Stomach (tissue), 9 donors: ENCODE results near the gene ATAD1. TPM values are rescaled to one million over a fixed set of nuclear protein-coding genes. Genes with fewer than 3 reads are reported as not detected.
"Not testable (repeated sequence)": the region's sequence is repeated elsewhere in the genome, so short reads cannot be mapped to it uniquely, and the experiment has no call there.

Experiments used
- DNase-seq, 2 donors: peaks; one replicate each; pipeline versions ENCODE4 v3.0.0 to v3.0.0-alpha.2; 2013 to 2019
- H3K27ac ChIP-seq, 5 donors: fragments of 200-600 bp in 4 of 5; sonication (generic) in 4 of 5; one replicate each; pipeline ENCODE4 v1.5.1; 2013 to 2019; ENCODE audit warnings: mild to moderate bottlenecking in 1 of 5, moderate library complexity in 1 of 5
- H3K27me3 ChIP-seq, 3 donors: fragments of 200-600 bp; sonication (generic); one replicate each; pipeline ENCODE4 v1.5.1; 2017 to 2019; ENCODE audit warnings: mixed run types in 1 of 3
- H3K36me3 ChIP-seq, 4 donors: fragments of 200-600 bp; sonication (generic); 1 replicate in 3 of 4; 2 replicates in 1 of 4; pipeline ENCODE4 v1.5.1; 2016 to 2019
- H3K4me1 ChIP-seq, 4 donors: fragments of 200-600 bp; sonication (generic); one replicate each; pipeline ENCODE4 v1.5.1; 2016 to 2019
- H3K4me3 ChIP-seq, 4 donors: fragments of 200-600 bp; sonication (generic) in 3 of 4; one replicate each; pipeline ENCODE4 v1.5.1; 2016 to 2019; ENCODE audit warnings: mild to moderate bottlenecking in 1 of 4
- H3K9me3 ChIP-seq, 4 donors: fragments of 200-600 bp; sonication (generic); one replicate each; pipeline ENCODE4 v1.5.1; 2016 to 2019
- EP300 ChIP-seq: sonication (generic); formaldehyde crosslinking; IDR thresholded peaks from one replicate; pipeline ENCODE4 v1.6.1; 2017; ENCODE audit warnings: antibody characterized with exemption
- POLR2A ChIP-seq, 4 donors: fragments of 450-650 bp; IDR thresholded peaks; one replicate each; pipeline ENCODE4 v1.6.1; 2016; ENCODE audit warnings: antibody characterized with exemption in 4 of 4, control low read depth in 2 of 4, mild to moderate bottlenecking in 1 of 4, moderate library complexity in 1 of 4
- POLR2AphosphoS5 ChIP-seq, 3 donors: sonication (generic); formaldehyde crosslinking; IDR thresholded peaks; one replicate each; pipeline ENCODE4 v1.6.1; 2016; ENCODE audit warnings: antibody characterized with exemption in 3 of 3
- WGBS, 5 donors: extraction: QIAGEN DNeasy Blood & Tissue Kit in 3 of 5; methylation state at CpG; one replicate each; pipeline versions ENCODE4 v1.1.5 to v1.1.7; 2013 to 2018; 5-methylcytosine and 5-hydroxymethylcytosine counted together
- intact Hi-C: fragments of 100-400 bp; cut with DNase I; formaldehyde crosslinking; loops from one replicate; pipeline ENCODE4 v1.15.1; 2023; ENCODE audit warnings: low total_unique reads
- polyA plus RNA-seq, 3 donors: library from polyadenylated mRNA; stranded (reverse); fragments of 200-250 nt; gene quantifications; one replicate each; pipeline ENCODE4 v1.2.3, GENCODE V29; 2013
- total RNA-seq, 5 donors: library from RNA; depleted of rRNA; stranded (reverse); fragments of >200 nt; gene quantifications; one replicate each; pipeline versions ENCODE4 v1.1.0 to v1.2.3, GENCODE V29; 2014 to 2016
- TF ChIP-seq, protein P1 (sequence below), 7 experiments: fragments of 450-650 bp in 4 of 7; fragments of 200-600 bp in 3 of 7; sonication (generic) in 3 of 7; IDR thresholded peaks; one replicate each; pipeline ENCODE4 v1.5.1; 2016 to 2019; ENCODE audit warnings: antibody characterized with exemption in 7 of 7, control low read depth in 2 of 7, mild to moderate bottlenecking in 1 of 7
- donor health status: healthy with polysubstance abuse.
- donor health status: Bipolar disorder and iron deficiency.
- donor health status: healthy.

The ATAD1 gene
- total and polyA plus RNA-seq, 8 donors = 7.0 to 61.7 (median 13.8) TPM

DNA sequence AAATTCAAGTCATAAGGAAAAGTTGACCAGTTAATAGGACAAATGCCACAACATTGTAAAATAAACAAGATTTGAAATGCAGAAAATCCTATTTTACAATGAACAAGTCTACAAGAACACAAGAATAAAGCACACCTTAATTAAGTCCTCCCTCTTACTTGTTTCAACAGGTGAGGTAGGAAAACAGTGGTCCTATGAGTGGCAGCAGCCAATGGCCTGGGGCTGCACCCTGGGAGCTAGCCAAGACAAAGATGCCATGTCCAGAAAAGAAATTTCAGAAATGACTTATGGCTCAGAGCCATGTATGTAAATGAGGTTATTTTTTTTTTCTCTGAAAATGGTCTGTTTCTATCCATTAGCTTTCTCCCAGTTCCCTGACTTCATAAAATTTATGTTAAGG lies 31.0 kb upstream of the ATAD1 start:
- no peaks in the 10 kb centered on the region for H3K36me3 ChIP-seq
- H3K9me3 ChIP-seq = no peaks in the 10 kb centered on the region
- no peak overlapping the region for H3K4me3 ChIP-seq
- TF ChIP-seq POLR2AphosphoS5 (IDR thresholded peaks at IDR 0.05) (no peak), POLR2A (IDR thresholded peaks at IDR 0.05) (no peak), EP300 (no peak)
- TF ChIP-seq, protein P1, sequence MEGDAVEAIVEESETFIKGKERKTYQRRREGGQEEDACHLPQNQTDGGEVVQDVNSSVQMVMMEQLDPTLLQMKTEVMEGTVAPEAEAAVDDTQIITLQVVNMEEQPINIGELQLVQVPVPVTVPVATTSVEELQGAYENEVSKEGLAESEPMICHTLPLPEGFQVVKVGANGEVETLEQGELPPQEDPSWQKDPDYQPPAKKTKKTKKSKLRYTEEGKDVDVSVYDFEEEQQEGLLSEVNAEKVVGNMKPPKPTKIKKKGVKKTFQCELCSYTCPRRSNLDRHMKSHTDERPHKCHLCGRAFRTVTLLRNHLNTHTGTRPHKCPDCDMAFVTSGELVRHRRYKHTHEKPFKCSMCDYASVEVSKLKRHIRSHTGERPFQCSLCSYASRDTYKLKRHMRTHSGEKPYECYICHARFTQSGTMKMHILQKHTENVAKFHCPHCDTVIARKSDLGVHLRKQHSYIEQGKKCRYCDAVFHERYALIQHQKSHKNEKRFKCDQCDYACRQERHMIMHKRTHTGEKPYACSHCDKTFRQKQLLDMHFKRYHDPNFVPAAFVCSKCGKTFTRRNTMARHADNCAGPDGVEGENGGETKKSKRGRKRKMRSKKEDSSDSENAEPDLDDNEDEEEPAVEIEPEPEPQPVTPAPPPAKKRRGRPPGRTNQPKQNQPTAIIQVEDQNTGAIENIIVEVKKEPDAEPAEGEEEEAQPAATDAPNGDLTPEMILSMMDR (IDR thresholded peaks at IDR 0.05) = no peak
- no peak for DNase-seq
- H3K27ac ChIP-seq = no peak overlapping the region
- H3K27me3 ChIP-seq = no peaks in the 10 kb centered on the region
- intact Hi-C loops = no loop called here
- H3K4me1 ChIP-seq = peaks cover 0 to 27% (median 4%) of the 10 kb centered on the region in 4 donors

DNA sequence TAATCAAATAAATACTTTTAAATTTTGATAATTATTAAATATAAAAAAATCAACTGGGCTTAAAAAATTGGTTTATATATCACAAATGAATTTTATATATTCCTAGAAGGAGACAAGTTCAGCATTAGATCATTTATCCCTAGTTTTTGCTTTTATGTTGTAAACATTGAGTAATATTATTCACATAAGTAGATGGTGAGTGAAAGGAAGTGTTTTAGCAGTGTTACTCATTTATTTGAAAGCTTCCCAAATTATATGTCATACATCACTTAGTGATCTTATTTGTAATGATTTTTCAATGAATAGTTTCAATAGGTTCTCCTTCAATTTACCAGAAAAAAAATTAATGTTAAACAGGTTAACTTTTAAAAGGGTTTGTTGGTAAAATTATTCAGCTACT lies 29.5 kb upstream of the ATAD1 start:
- H3K4me1 ChIP-seq = peaks cover 0 to 29% (median 8%) of the 10 kb centered on the region in 4 donors
- intact Hi-C loops = no loop called here
- H3K27me3 ChIP-seq = no peaks in the 10 kb centered on the region
- no peak for DNase-seq
- H3K27ac ChIP-seq = no peak overlapping the region
- no peaks in the 10 kb centered on the region for H3K9me3 ChIP-seq
- H3K36me3 ChIP-seq = no peaks in the 10 kb centered on the region
- TF ChIP-seq POLR2A (IDR thresholded peaks at IDR 0.05) (no peak), EP300 (no peak), POLR2AphosphoS5 (IDR thresholded peaks at IDR 0.05) (no peak)
- TF ChIP-seq, protein P1 (IDR thresholded peaks at IDR 0.05) = no peak
- H3K4me3 ChIP-seq = no peak overlapping the region

DNA sequence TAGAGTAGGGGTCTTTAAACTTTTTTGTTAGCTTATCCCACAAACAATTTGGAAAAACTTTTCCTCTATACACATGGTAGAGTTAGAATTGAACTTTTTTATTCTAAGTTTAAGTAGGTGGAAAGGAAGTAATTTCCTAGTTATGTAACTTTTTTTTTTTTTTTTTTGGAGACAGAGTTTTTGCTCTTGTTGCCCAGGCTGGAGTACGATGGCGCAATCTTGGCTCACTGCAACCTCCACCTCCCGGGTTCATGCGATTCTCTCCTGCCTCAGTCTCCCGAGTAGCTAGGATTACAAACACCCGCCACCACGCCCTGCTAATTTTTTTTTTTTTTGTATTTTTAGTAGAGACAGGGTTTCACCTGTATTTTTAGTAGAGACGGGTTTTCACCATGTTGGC lies 28.7 kb upstream of the ATAD1 start:
- intact Hi-C loops, H3K27me3 ChIP-seq, H3K4me3 ChIP-seq, H3K27ac ChIP-seq, DNase-seq, H3K9me3 ChIP-seq, H3K36me3 ChIP-seq: not testable (repeated sequence)
- peaks cover 0 to 29% (median 8%) of the 10 kb centered on the region in 4 donors for H3K4me1 ChIP-seq
- WGBS, 5 donors = 90 to 97% (median 94%) methylated on average over 8 of the region's 8 CpGs

DNA sequence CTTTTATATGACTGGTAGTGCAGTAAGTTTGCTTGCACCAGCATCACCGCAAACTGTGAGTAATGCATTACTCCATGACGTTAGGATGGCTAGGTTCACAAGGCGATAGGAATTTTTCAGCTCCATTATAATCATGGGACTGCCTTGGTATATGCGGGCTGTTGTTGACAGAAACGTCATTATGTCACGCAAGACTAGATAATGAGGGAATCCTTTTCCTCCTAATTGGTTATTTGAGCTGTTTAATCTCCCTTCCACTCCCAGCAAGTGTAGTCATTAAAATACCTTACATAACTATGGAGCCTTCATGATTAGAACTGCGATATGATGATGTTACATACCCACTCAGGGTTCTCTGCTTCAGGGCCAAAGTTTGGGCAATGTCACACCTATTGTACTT lies 28.0 kb upstream of the ATAD1 start:
- Histone ChIP-seq H3K36me3 (no peaks in the 10 kb centered on the region), H3K27me3 (no peaks in the 10 kb centered on the region)
- intact Hi-C loops = no loop called here

DNA sequence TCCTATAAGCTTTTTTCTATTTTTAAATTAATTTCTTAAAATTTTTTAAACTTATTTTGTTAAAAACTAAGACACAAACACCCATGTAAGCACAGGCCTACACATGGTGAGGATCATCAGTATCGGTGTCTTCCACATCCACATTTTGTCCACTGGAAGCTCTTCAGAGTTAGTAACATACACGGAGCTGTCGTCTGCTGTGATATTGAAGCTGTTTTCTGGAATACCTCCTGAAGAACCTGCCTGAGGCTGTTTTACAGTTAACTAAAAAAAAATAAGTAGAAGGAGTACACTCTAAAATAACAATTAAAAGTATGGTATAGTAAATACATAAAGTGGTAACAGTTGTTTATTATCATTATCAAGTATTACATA lies 27.6 kb upstream of the ATAD1 start:
- Histone ChIP-seq H3K4me1 (peaks cover 0 to 21% (median 5%) of the 10 kb centered on the region in 4 donors), H3K27me3 (no peaks in the 10 kb centered on the region), H3K4me3 (no peak overlapping the region), H3K9me3 (no peaks in the 10 kb centered on the region), H3K36me3 (no peaks in the 10 kb centered on the region), H3K27ac (no peak overlapping the region)
- 90 to 95% (median 92%) methylated on average over 3 of the region's 3 CpGs for WGBS, 5 donors
- intact Hi-C loops = no loop called here
- TF ChIP-seq POLR2AphosphoS5 (IDR thresholded peaks at IDR 0.05) (no peak), EP300 (no peak), POLR2A (IDR thresholded peaks at IDR 0.05) (no peak)
- TF ChIP-seq, protein P1 (IDR thresholded peaks at IDR 0.05) = no peak
- no peak for DNase-seq

More for the DNA sequence above, 28.0 kb upstream of the ATAD1 start:
- 64 to 75% (median 71%) methylated on average over 7 of the region's 7 CpGs for WGBS, 5 donors
- Histone ChIP-seq H3K4me1 (peaks cover 0 to 25% (median 7%) of the 10 kb centered on the region in 4 donors), H3K4me3 (no peak overlapping the region), H3K9me3 (no peaks in the 10 kb centered on the region), H3K27ac (no peak overlapping the region)
- no peak for DNase-seq
- TF ChIP-seq POLR2AphosphoS5 (IDR thresholded peaks at IDR 0.05) (no peak), POLR2A (IDR thresholded peaks at IDR 0.05) (no peak), EP300 (no peak)
- TF ChIP-seq, protein P1 (IDR thresholded peaks at IDR 0.05) = no peak
